SK-N-SH (cell line): ENCODE results near the gene PSAP.

Source experiments
- EP300 ChIP-seq, 2 experiments: IDR thresholded peaks; 2 replicates each; pipeline versions ENCODE4 v1.4.0 to v1.6.1; 2012; ENCODE audit warnings: borderline replicate concordance in 1 of 2, low read depth in 1 of 2, low read length in 1 of 2
- GABPA ChIP-seq: IDR thresholded peaks from 2 replicates; pipeline ENCODE4 v1.4.0; 2012; ENCODE audit warnings: low read depth, mild to moderate bottlenecking
- JUND ChIP-seq: IDR thresholded peaks from 2 replicates; pipeline ENCODE4 v1.4.0; 2012
- REST ChIP-seq: IDR thresholded peaks from 2 replicates; pipeline ENCODE4 v1.6.1; 2012; ENCODE audit warnings: mild to moderate bottlenecking, low read depth, low read length, moderate library complexity
- RXRA ChIP-seq: IDR thresholded peaks from 2 replicates; pipeline ENCODE4 v1.4.0; 2012; ENCODE audit warnings: low read depth, mild to moderate bottlenecking, borderline replicate concordance
- SMC3 ChIP-seq: IDR thresholded peaks from 2 replicates; pipeline ENCODE4 v1.6.1; 2012; ENCODE audit warnings: low read depth, low read length, improper control_type of control experiment
- TCF12 ChIP-seq: IDR thresholded peaks from 2 replicates; pipeline ENCODE4 v1.4.0; 2012
- TEAD4 ChIP-seq: IDR thresholded peaks from 2 replicates; pipeline ENCODE4 v1.4.0; 2012; ENCODE audit warnings: mild to moderate bottlenecking, borderline replicate concordance; ENCODE audit not compliant: insufficient read depth
- YY1 ChIP-seq: IDR thresholded peaks from 2 replicates; pipeline ENCODE4 v1.4.0; 2012; ENCODE audit warnings: low read depth, mild to moderate bottlenecking
- TF ChIP-seq, protein P1 (sequence below): fragments of 200-600 bp; sonication (generic); IDR thresholded peaks from 2 replicates; pipeline ENCODE4 v1.6.1; 2017; ENCODE audit warnings: antibody characterized with exemption, mild to moderate bottlenecking, moderate library complexity
- TF ChIP-seq, protein P2 (sequence below): fragments of 150-350 bp; IDR thresholded peaks from 2 replicates; pipeline ENCODE4 v1.6.1; 2016; ENCODE audit warnings: mild to moderate bottlenecking, low read depth, low read length
- TF ChIP-seq, protein P3 (sequence below): IDR thresholded peaks from 2 replicates; pipeline ENCODE4; 2012

- TF ChIP-seq, protein P1, sequence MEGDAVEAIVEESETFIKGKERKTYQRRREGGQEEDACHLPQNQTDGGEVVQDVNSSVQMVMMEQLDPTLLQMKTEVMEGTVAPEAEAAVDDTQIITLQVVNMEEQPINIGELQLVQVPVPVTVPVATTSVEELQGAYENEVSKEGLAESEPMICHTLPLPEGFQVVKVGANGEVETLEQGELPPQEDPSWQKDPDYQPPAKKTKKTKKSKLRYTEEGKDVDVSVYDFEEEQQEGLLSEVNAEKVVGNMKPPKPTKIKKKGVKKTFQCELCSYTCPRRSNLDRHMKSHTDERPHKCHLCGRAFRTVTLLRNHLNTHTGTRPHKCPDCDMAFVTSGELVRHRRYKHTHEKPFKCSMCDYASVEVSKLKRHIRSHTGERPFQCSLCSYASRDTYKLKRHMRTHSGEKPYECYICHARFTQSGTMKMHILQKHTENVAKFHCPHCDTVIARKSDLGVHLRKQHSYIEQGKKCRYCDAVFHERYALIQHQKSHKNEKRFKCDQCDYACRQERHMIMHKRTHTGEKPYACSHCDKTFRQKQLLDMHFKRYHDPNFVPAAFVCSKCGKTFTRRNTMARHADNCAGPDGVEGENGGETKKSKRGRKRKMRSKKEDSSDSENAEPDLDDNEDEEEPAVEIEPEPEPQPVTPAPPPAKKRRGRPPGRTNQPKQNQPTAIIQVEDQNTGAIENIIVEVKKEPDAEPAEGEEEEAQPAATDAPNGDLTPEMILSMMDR: no peak
- no peak for TF ChIP-seq GABPA
- TF ChIP-seq TEAD4: no peak
- no peak for TF ChIP-seq REST
- TF ChIP-seq EP300 (IDR thresholded peaks at IDR 0.05; ENCODE audit: borderline replicate concordance in 1 of 2, low read depth in 1 of 2, low read length in 1 of 2): no peak
- TF ChIP-seq YY1: no peak
- TF ChIP-seq RXRA: no peak
- TF ChIP-seq JUND: no peak
- TF ChIP-seq, protein P2, sequence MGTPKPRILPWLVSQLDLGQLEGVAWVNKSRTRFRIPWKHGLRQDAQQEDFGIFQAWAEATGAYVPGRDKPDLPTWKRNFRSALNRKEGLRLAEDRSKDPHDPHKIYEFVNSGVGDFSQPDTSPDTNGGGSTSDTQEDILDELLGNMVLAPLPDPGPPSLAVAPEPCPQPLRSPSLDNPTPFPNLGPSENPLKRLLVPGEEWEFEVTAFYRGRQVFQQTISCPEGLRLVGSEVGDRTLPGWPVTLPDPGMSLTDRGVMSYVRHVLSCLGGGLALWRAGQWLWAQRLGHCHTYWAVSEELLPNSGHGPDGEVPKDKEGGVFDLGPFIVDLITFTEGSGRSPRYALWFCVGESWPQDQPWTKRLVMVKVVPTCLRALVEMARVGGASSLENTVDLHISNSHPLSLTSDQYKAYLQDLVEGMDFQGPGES: no peak
- TF ChIP-seq SMC3: no peak
- TF ChIP-seq TCF12: no peak
- TF ChIP-seq, protein P3, sequence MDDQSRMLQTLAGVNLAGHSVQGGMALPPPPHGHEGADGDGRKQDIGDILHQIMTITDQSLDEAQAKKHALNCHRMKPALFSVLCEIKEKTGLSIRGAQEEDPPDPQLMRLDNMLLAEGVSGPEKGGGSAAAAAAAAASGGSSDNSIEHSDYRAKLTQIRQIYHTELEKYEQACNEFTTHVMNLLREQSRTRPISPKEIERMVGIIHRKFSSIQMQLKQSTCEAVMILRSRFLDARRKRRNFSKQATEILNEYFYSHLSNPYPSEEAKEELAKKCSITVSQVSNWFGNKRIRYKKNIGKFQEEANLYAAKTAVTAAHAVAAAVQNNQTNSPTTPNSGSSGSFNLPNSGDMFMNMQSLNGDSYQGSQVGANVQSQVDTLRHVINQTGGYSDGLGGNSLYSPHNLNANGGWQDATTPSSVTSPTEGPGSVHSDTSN: no peak
Measured at GRCh38 chr10:71776481-71776925, 74.5 kb downstream of the PSAP start.
